SW480 (cell line): ENCODE results near the gene TMEM39A.

Source experiments
- DNase-seq: peaks from one replicate; pipeline ENCODE4 v3.0.0-alpha.2; 2016; ENCODE audit warnings: low spot score

The TMEM39A gene

DNA sequence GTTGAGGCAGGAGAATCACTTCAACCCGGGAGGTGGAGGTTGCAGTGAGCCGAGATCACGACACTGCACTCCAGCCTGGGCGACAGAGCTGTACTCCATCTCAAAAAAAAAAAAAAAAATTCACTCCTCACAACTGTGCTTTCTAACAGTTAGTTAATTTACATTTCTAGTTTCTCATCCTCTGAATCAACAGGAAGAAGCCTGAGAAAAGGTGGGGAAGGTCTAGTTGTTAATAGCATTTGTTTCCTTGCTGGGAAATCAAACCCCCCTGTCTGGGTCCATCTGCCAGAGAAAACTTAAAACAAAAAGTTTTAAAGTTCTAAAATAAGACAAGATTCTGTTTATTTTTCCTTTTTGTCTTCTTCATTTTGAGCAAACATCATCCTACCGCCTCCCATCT is 62.3 kb downstream of the TMEM39A start:
- no peak for DNase-seq

DNA sequence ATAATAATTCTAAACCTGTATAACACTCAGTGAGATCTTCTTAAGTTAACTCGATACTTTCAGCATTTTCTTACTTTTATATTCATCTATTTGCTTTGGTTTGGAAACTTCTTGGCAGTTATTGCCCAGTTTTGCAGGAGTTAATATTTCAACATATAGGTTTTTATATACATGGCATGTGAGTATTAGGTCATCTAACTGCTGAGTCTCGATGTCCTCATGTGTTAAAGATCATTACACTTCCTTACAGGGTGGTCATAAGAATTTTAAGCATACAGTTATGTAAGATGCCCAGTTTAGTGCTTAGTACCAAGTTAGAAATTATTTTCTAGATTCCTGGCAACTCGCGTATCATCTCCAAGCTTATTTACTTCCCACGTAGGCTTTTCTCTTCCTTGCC is 62.9 kb downstream of the TMEM39A start:
- no peak for DNase-seq

- DNase-seq = no peak
Observed at GRCh38 chr3:119396870-119397269, 66.5 kb downstream of the TMEM39A start.

- DNase-seq = peak; percentile 9
Observed at GRCh38 chr3:119395923-119396358, 67.5 kb downstream of the TMEM39A start.

GRCh38 chr3:119388577-119388976 is 74.8 kb downstream of the TMEM39A start:
- DNase-seq = no peak

- DNase-seq = no peak
Observed at GRCh38 chr3:119382134-119382533, 81.3 kb downstream of the TMEM39A start.

GRCh38 chr3:119380697-119381096 is 82.7 kb downstream of the TMEM39A start:
- DNase-seq = peak; percentile 9
